Hematopoietic multipotent progenitor cell treated with erythropoietin and hydrocortisone succinate and interleukin-3 and kit ligand, for 8 days (in vitro differentiated cells): ENCODE results near the gene DBNL.

Experiments
- DNase-seq: peaks from one replicate; pipeline ENCODE4 v3.0.0-alpha.2; 2015

DBNL gene

DNA sequence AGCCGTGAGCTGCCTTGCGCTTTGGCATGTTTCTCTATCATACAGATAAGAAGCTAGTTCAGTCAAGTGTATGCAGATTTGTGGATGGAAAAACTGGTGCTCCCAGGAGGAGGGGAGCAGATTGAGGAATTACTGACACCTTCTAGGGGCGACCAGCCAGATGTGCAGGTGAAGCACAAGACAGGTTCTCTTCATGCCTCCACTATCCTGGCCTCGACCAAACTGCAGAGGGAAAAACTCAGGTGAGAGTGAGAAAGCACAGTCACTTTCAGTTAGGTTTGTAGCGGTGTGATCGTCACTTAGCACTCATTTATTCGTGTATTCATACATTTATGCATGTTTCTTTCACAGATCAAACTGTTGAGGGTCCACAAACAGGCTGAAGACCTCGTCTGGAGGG is 600 bp upstream of the DBNL start:
- no peak for DNase-seq

GRCh38 chr7:44045226-44046014 is 918 bp downstream of the DBNL start:
- DNase-seq: peak; percentile 59

- no peak for DNase-seq
Measured at GRCh38 chr7:44046321-44047061, 2.0 kb downstream of the DBNL start.

GRCh38 chr7:44048031-44048795 is 3.7 kb downstream of the DBNL start:
- DNase-seq: no peak

- DNase-seq: no peak
Measured at GRCh38 chr7:44050121-44050914, 5.8 kb downstream of the DBNL start.

DNA sequence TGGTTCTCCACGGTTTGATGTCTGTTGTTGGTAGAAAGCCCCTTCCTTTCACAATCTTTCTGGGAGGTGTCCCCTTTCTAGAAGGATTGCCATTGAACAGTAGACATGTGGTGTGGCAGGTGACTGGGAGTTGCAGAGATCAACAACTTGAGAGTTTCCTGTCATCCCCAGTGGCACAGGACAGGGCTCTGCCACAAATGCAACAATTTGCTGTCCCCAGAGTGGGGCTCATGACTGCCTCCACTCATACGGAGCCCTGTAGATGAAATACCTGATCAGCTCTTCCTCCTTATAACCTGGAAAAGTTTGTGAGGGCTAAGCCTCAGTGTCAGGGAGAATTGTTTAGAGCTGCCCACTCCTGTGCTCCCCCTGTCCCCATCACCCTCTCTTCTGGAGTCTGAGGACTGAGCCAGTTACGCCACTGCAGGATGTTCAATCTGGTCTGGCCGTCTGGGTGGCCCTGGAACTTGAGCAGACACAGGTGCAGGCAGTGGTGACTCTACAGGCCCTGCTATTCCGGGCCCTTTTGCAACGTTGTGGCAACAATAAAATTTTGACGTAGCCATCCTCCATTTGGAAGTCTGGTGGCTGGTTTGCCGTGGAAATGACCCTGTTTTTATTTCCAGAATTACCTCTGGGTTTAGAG is 6.5 kb downstream of the DBNL start:
- DNase-seq: no peak

GRCh38 chr7:44051611-44052220 is 7.2 kb downstream of the DBNL start:
- DNase-seq: no peak

DNA sequence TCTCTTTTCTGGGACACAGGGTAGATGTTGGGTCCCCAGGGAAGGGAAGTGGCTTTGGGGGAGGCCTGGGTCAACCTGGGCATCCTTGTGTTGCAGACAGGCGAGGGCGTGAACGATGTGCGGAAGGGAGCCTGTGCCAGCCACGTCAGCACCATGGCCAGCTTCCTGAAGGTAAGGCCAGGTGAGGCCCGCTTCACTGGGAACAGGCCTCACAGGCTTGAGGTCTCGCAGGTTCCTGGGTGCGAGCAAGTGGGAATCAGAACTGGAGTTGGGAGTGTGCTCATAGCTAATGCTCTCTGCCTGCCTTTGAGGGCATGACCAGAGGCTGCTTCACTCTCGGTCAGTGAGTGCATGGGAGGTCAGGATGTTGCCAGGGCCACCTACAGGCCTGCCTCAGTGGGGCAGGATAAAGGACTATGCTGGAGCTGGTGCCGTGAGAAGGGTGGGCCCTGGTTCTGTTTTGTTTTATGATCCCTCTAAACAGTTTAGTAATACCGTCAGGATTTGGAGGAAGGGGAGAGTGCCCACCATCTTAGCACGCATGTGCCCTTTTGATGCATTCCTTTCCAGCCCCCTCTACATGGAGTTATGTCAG is 8.4 kb downstream of the DBNL start:
- DNase-seq: no peak

- no peak for DNase-seq
Measured at GRCh38 chr7:44056681-44057080, 12.2 kb downstream of the DBNL start.

DNA sequence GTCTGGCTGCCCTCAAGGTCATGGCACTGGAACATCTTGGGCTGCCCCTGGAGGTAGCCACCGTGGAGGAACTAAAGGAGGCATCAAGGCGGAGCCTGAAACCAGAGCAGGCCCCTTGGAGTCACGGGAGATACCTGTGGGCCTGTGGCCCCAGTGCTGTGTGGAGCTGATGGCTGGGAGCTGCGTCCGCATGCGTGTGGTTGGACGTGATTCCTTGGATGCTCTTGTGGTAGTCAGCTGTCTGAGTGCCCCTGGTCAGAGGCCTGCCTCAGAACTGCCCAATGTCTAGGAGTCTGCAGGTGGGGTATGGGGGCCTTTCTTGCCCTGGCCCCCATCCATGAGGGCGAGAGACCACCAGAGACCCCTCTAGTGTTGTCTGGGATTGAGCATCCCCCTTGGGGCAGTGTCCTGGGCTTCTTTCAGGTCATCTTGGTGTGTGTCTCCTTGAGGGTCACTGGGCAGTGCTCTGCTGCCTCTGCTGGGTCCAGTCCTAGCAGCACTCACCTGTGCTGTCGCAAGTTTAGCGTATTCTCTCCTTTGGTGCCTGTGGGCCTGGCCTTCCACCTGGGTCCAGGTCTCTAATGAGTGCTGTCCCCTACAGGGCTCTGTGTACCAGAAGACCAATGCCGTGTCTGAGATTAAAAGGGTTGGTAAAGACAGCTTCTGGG is 12.8 kb downstream of the DBNL start:
- DNase-seq: no peak

DNA sequence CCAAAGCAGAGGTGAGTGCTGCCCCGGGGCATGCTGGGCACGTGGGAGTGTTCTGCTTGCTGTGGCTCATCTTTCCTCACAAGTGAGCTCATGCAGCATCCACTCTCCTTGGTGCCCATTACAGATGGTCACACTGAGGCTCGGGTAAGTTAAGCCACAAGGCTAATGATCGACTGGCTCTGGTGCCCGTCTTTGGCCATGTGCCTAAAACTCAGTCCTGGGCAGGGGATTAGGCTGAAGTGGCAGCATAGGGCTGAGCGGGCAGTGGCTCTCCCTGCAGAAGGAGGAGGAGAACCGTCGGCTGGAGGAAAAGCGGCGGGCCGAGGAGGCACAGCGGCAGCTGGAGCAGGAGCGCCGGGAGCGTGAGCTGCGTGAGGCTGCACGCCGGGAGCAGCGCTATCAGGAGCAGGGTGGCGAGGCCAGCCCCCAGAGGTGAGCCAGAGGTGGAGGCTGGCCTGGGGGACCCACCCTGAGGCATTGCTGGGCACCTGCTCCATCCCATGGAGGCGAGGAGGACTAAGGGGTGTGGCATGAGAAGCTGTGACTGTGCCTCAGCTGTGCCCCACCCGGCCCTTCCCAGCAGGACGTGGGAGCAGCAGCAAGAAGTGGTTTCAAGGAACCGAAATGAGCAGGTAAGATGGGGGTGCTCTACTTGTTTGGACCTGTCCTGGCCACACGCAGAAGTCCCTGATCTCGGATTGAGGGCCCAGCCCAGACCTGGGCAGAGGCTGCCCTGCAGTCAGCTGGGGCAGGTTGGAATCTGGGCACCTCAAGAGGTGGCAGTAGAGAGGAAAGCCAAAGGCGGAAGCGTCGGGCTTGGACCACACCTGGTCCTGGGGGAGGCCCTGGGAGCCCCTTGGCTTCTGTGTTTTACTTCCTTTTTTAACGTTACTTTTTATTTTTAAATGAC is 13.6 kb downstream of the DBNL start:
- no peak for DNase-seq

DNA sequence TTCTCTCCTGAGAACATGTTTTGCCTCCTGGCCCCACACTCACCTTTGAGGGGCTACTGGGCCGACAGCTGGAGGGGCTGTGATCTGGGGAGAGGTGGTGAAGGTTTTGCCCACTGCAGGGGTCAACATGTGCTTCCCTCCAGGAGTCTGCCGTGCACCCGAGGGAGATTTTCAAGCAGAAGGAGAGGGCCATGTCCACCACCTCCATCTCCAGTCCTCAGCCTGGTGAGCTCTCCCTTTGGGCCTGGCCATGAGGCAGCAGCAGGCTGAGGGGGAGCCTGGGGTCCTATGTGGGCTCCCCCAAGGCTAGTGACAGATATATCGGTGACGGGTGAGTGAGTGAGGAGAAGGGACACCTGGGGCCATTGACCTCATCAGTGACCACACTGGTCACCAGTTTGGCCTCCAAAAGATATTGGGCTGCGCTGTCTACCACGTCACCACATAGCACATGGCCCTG is 14.3 kb downstream of the DBNL start:
- no peak for DNase-seq

GRCh38 chr7:44059219-44060090 is 15.0 kb downstream of the DBNL start:
- no peak for DNase-seq

DNA sequence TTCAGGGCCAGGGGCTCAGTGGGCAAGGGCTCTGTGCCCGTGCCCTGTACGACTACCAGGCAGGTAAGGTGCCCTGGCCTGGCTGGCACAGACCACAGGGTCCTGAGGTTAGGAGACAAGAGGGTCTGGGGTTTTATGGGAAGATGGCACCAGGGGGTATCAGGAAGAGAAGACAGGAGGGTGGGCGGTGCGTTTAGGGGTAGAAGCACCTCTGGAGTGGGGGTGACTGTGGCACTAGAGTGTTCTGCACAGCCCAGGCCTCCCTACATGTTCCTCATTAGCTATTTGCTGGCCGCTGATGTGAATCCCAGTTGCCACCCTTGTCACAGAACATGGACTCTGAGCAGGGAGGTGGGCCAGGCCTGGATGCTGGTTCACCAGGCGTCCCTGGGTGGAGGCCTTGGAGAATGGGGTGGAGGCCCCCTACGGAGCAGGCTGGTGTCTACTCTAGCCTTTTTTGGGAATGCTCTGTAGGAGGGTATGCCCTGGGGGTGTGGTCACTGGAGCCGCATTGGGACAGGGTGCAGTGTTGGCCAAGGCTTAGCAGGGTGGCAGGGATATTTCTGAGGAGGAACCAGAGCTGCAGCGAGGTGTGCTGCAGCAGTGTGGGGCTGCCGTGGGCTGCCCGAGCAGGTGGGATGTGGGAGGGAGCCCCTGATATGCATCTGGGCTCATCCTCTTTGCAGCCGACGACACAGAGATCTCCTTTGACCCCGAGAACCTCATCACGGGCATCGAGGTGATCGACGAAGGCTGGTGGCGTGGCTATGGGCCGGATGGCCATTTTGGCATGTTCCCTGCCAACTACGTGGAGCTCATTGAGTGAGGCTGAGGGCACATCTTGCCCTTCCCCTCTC is 15.8 kb downstream of the DBNL start:
- DNase-seq: no peak

DNA sequence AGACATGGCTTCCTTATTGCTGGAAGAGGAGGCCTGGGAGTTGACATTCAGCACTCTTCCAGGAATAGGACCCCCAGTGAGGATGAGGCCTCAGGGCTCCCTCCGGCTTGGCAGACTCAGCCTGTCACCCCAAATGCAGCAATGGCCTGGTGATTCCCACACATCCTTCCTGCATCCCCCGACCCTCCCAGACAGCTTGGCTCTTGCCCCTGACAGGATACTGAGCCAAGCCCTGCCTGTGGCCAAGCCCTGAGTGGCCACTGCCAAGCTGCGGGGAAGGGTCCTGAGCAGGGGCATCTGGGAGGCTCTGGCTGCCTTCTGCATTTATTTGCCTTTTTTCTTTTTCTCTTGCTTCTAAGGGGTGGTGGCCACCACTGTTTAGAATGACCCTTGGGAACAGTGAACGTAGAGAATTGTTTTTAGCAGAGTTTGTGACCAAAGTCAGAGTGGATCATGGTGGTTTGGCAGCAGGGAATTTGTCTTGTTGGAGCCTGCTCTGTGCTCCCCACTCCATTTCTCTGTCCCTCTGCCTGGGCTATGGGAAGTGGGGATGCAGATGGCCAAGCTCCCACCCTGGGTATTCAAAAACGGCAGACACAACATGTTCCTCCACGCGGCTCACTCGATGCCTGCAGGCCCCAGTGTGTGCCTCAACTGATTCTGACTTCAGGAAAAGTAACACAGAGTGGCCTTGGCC is 16.6 kb downstream of the DBNL start:
- DNase-seq: no peak

GRCh38 chr7:44061645-44062179 is 17.2 kb downstream of the DBNL start:
- DNase-seq: no peak
